Progenitor cell of endocrine pancreas (in vitro differentiated cells): ENCODE results near the gene BARHL1. TPM values are rescaled to one million over a fixed set of nuclear protein-coding genes. Genes with fewer than 3 reads are reported as not detected.

Experiments used
- DNase-seq: peaks from one replicate; pipeline ENCODE4 v3.0.0; 2021; ENCODE audit warnings: low spot score; ENCODE audit not compliant: unreplicated experiment
- H3K27ac Mint-ChIP-seq: 2 replicates; pipeline ENCODE4 v1.8.0; 2021; ENCODE audit warnings: mild to moderate bottlenecking, moderate library complexity, mixed read lengths
- H3K27me3 Mint-ChIP-seq: 2 replicates; pipeline ENCODE4 v1.8.0; 2021; ENCODE audit warnings: mixed read lengths
- H3K36me3 Mint-ChIP-seq: 2 replicates; pipeline ENCODE4 v1.8.0; 2022; ENCODE audit warnings: mixed read lengths; ENCODE audit not compliant: insufficient read depth
- H3K4me1 Mint-ChIP-seq: 2 replicates; pipeline ENCODE4 v1.8.0; 2021; ENCODE audit warnings: low read depth, mixed read lengths
- H3K4me3 Mint-ChIP-seq: 2 replicates; pipeline ENCODE4 v1.8.0; 2021; ENCODE audit warnings: low read depth, mild to moderate bottlenecking, moderate library complexity, mixed read lengths
- H3K9me3 Mint-ChIP-seq: 2 replicates; pipeline ENCODE4 v1.8.0; 2021; ENCODE audit warnings: low read depth, mixed read lengths
- long read RNA-seq: library from polyadenylated mRNA; unstranded; transcript quantifications from one replicate; pipeline ENCODE4 v2.0.0, GENCODE V29; 2020
- total RNA-seq: library from RNA; stranded (reverse); gene quantifications from 2 replicates; pipeline ENCODE4 v1.2.1, GENCODE V29; 2021
- TF ChIP-seq, protein P1 (sequence below): fragments of 200-600 bp; sonication (generic); IDR thresholded peaks from one replicate; pipeline ENCODE4 v1.5.0; 2021; ENCODE audit warnings: antibody characterized with exemption, mild to moderate bottlenecking; ENCODE audit not compliant: unreplicated experiment

BARHL1 gene
- total RNA-seq = not detected in 2 replicates
- long read RNA-seq = 0 reads

DNA sequence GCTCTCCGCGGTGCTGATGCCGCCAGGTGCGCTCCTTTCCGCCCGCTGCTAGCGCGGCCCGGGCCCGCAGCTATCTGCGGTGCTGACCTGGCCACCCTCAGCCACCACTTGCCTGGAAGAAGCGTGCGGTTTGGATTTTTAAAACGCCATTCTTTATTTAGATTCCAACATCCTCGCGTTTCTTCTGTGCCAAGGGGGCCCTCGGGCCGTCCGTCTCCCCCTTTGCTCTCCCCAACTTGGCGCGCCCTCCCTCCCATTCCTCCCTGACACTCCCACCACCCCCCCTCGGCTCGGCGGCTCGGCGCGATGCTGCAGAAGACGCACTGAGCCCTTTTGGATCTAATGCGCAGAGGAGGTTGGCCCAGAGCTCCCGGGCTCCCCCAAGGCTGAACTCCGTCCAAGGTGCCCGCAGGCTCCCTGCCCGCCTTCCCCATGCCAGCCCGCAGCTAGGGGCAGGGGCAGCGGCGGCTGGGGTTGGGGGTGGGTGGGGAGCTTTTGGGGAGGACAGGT lies at the start of gene BARHL1:
TSS of gene BARHL1 (plus strand) at position 331 of the 510 bp plus-strand sequence. CDS start 192 bp downstream, outside the sequence.
- no peak for DNase-seq
- peaks cover 2% of the 10 kb centered on the region for H3K4me1 Mint-ChIP-seq
- TF ChIP-seq, protein P1, sequence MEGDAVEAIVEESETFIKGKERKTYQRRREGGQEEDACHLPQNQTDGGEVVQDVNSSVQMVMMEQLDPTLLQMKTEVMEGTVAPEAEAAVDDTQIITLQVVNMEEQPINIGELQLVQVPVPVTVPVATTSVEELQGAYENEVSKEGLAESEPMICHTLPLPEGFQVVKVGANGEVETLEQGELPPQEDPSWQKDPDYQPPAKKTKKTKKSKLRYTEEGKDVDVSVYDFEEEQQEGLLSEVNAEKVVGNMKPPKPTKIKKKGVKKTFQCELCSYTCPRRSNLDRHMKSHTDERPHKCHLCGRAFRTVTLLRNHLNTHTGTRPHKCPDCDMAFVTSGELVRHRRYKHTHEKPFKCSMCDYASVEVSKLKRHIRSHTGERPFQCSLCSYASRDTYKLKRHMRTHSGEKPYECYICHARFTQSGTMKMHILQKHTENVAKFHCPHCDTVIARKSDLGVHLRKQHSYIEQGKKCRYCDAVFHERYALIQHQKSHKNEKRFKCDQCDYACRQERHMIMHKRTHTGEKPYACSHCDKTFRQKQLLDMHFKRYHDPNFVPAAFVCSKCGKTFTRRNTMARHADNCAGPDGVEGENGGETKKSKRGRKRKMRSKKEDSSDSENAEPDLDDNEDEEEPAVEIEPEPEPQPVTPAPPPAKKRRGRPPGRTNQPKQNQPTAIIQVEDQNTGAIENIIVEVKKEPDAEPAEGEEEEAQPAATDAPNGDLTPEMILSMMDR = no peak
- peak within 1 kb of the TSS; percentile 46 for H3K27ac Mint-ChIP-seq
- H3K4me3 Mint-ChIP-seq = peak within 1 kb of the TSS; percentile 50
- peaks cover 85% of the 10 kb centered on the region for H3K27me3 Mint-ChIP-seq
- H3K36me3 Mint-ChIP-seq = no peaks in the 10 kb centered on the region
- no peaks in the 10 kb centered on the region for H3K9me3 Mint-ChIP-seq

DNA sequence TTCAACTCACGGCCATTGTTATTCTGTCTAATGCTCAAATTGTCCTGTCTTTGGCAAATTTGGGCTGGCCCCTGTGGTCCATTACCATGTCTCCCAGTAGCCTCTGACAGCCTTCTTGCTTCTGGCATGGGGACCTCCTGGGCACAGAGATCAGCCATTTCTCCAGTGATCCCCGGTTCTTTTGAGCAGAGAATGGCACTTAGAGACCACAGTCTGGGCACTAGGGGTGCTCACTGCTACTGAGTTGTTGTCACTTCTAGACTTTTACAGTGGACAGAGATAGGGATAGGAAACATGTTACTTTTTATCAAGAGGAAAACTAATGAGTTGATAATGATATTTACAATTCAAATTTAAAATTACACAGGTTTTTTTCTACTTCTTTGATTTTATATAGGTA lies 47.6 kb upstream of the BARHL1 start:
- no peak overlapping the region for H3K27ac Mint-ChIP-seq
- peaks cover 12% of the 10 kb centered on the region for H3K27me3 Mint-ChIP-seq
- H3K36me3 Mint-ChIP-seq = no peaks in the 10 kb centered on the region
- H3K9me3 Mint-ChIP-seq = peaks cover 8% of the 10 kb centered on the region
- no peak for DNase-seq
- H3K4me1 Mint-ChIP-seq = no peaks in the 10 kb centered on the region
- H3K4me3 Mint-ChIP-seq = no peak overlapping the region
- TF ChIP-seq, protein P1 = no peak

DNA sequence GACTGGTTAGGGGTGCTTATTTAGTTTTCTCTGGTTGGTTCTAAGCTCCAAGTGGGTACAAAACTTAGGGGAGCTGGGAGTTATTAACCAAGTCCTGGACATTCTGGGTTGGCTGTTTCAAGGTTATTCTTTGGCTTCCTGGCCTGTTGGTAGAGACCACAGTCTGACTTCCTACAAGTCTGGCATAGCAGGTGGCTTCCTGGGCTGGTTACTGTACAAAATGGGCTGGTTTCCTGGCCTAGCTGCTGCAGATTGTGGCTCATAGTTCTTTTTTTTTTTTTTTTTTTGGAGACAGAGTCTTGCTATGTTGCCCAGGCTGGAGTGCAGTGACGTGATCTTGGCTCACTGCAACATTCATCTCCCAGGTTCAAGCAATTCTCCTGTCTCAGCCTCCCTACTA lies 46.3 kb upstream of the BARHL1 start:
- H3K36me3 Mint-ChIP-seq = no peaks in the 10 kb centered on the region
- peaks cover 8% of the 10 kb centered on the region for H3K9me3 Mint-ChIP-seq
- H3K27ac Mint-ChIP-seq = no peak overlapping the region
- H3K4me1 Mint-ChIP-seq = no peaks in the 10 kb centered on the region
- no peak for DNase-seq
- peaks cover 12% of the 10 kb centered on the region for H3K27me3 Mint-ChIP-seq
- TF ChIP-seq, protein P1 = no peak
- H3K4me3 Mint-ChIP-seq = no peak overlapping the region

DNA sequence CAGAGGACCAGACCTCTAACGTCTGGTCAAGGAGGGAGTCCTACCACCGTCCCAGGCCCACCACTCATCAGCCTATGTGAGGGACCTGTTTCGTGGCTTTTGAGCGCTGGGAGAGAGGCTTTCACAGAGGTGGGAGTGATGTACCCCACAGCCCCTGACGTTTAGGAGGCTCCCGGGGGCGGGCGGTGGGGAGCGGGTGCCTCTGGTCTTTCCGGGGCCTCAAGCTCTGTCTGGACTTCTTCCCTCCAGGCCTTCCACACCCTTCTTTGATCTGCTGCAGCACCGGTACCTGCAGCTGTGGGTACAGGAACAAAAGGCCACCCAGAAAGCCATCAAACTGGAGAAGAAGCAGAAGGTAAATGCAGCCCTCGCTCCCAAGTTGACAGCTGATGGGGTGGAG lies 45.1 kb upstream of the BARHL1 start:
- H3K4me3 Mint-ChIP-seq = no peak overlapping the region
- H3K27me3 Mint-ChIP-seq = peaks cover 4% of the 10 kb centered on the region
- H3K36me3 Mint-ChIP-seq = no peaks in the 10 kb centered on the region
- no peak overlapping the region for H3K27ac Mint-ChIP-seq
- H3K9me3 Mint-ChIP-seq = peaks cover 8% of the 10 kb centered on the region
- no peaks in the 10 kb centered on the region for H3K4me1 Mint-ChIP-seq
- TF ChIP-seq, protein P1 = no peak
- no peak for DNase-seq

DNA sequence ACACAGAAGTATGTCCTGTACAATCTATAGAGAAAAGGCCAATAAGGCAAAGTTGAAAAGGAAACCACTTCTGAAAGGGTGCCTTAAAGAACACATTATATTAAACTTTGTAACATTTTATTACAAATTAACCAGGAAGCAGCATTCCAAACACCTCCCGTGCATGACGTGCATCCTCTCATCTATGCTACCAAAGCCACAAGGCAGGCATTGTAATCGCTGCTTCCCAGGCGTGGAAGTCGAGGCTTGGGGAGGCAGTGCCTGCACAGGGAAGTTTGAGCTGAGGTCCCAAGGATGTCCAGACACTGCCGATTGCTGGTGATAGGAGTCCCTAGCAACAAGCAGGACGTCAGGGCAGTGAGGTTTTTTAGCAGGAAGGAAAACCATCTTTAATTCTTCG lies 44.3 kb upstream of the BARHL1 start:
- TF ChIP-seq, protein P1 = no peak
- Mint-ChIP-seq H3K4me1 (no peaks in the 10 kb centered on the region), H3K27ac (no peak overlapping the region)

More for the DNA sequence above, 44.3 kb upstream of the BARHL1 start:
- no peak overlapping the region for H3K4me3 Mint-ChIP-seq
- H3K27me3 Mint-ChIP-seq = peaks cover 4% of the 10 kb centered on the region
- no peaks in the 10 kb centered on the region for H3K36me3 Mint-ChIP-seq
- no peak for DNase-seq
- H3K9me3 Mint-ChIP-seq = peaks cover 8% of the 10 kb centered on the region
